HG03060 (cell line): ENCODE measurements around the gene SLC22A2.

Source experiments
- ATAC-seq: cut with Tn5 transposase; IDR thresholded peaks from one replicate; pipeline ENCODE4 v1.9.1; 2021; ENCODE audit warnings: low read depth, moderate number of reproducible peaks; ENCODE audit not compliant: unreplicated experiment

SLC22A2 gene

DNA sequence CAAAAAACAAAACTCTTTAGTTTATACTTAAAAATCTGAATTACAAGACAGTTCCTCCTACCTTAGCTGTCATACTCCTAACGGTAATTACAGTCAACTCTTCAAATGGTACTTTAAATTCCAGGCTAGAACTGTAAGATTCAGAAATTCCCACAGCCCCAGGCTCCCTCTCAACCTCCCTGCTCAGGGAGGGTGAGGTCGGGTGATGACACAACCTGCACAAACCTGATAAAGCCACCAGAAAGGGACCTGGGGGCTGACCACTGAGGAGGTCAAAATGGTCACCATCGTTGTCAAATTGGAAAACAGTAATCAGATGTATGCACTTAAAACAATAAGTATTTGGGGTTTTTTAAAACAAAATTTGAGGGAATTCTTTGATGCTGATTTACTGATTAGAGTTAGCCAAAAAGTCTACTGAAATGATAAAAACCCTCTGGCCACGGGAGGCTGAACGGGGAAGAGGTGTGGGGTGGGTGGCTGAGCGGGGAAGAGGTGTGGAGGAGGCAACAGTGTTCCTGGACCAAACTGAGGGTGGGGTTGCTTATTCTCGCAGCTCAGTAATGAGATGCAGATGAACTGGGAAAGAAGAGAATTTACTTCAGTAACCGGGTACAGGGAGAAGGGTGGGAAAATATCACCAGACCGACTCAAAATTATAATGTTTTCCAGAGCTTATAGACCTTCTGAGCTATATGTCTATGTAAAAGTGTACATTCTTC, 84.7 kb downstream of the SLC22A2 start:
- ATAC-seq, result no peak

DNA sequence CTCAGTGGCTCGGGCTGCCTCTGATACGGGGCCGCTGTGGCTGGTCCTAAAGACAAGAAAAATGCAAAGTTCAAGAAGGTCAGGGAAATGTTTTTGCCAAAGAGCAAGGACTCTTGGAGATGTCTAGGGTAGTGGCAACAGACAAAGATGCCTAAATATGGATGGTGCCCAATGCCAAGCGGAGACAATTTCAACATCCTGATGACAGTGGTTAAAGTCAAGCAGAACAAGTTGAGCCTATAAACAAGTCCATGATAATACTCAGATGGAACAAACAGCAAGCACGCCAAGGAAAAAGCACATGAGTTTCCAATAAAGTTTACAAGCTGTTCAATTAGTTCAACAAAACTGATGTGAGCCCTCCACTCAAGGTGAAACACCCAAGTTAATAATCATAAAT, 85.9 kb downstream of the SLC22A2 start:
- no peak for ATAC-seq

DNA sequence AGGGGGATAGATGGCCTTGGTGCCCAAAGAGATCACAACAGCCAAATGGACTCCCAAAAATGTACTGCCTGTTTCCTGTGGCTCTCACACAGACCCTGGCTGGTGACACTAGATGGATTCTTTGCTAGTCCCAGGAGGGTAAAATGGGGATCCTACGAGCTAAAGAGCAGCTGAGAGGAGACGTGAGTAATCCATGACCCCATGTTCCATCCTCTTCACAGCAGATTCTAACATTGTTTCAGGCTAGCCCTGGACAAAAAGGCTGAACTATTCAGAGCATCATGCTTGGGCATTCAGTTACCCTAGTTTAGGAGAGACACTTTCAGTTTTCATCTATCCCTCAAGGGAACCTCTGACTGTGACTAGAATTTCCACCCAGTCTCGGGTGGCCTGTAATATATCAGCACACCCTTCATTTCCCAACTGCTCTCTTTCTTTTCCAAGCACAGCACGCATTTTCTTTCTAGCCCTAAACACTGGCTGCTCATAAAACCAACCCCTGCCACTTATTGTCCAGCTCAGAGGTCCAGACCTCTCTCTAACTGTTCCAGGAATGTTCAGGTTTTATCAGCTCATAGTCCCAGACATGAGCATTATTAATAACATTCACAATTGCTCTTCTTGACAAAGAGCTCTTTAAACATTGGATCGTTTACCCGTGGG, 88.5 kb downstream of the SLC22A2 start:
- ATAC-seq, result no peak

DNA sequence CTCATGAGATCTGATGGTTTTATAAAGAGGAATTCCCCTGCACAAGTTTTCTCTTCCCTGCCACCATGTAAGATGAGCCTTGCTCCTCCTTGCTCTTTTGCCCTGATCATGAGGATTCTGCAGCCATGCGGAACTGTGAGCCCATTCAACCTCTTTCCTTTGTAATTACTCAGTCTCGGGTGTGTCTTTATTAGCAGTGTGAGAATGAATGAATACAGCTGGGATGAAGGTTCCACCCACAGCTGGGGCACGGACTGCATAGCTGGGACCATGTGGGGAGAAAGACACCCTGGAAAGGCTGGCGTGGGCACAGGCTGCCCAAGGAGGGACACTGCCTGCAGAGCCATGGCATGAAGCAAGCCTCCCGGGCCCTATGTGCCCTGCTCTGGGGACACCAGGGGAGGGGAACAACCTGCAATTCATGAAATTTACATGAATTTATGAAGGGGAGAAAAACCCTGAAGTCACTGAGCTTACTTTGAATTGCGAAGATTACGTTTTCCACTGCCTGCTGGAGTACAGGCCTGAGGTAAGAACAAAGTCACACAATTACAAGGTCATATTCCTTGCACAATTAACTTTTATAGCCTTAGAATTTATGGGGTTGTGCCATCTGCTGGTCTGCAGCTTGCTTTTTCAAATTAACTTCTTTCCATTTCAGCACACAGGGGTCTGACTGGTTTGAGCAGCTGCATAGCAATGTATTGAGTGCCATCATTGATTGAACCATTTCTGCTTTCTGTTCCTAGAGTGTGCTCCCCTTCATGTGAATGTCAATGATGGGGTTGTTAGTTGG, 90.8 kb downstream of the SLC22A2 start:
- no peak for ATAC-seq
